IPS-18c (cell line): ENCODE data around the gene CAND2.
"Not testable (repeated sequence)": the region's sequence is repeated elsewhere in the genome, so short reads cannot be mapped to it uniquely, and the experiment has no call there.

ENCODE experiments used
- H3K4me3 ChIP-seq: 2 replicates; pipeline ENCODE4 v1.7.0; 2013; ENCODE audit warnings: low read depth, mild to moderate bottlenecking, low read length, moderate library complexity; ENCODE audit not compliant: insufficient read depth
- H3K9me3 ChIP-seq: one replicate; pipeline ENCODE4 v1.6.1; 2013; ENCODE audit warnings: mild to moderate bottlenecking, low read length, moderate library complexity; ENCODE audit not compliant: control insufficient read depth, insufficient read depth

Gene CAND2

GRCh38 chr3:12766541-12766940, 29.9 kb upstream of the CAND2 start:
- no peaks in the 10 kb centered on the region for H3K9me3 ChIP-seq

GRCh38 chr3:12768579-12769527, 27.6 kb upstream of the CAND2 start:
- Histone ChIP-seq H3K4me3 (peak overlapping the region; percentile 3; the same call in 1 of the 2 replicates), H3K9me3 (no peaks in the 10 kb centered on the region)

More at GRCh38 chr3:12766541-12766940, 29.9 kb upstream of the CAND2 start:
- no peak overlapping the region for H3K4me3 ChIP-seq

GRCh38 chr3:12769761-12770160, 26.7 kb upstream of the CAND2 start:
- Histone ChIP-seq H3K4me3 (no peak overlapping the region), H3K9me3 (no peaks in the 10 kb centered on the region)

GRCh38 chr3:12771236-12771635, 25.2 kb upstream of the CAND2 start:
- Histone ChIP-seq H3K9me3 (no peaks in the 10 kb centered on the region), H3K4me3 (no peak overlapping the region)

GRCh38 chr3:12772462-12772861, 24.0 kb upstream of the CAND2 start:
- no peaks in the 10 kb centered on the region for H3K9me3 ChIP-seq
- H3K4me3 ChIP-seq, result no peak overlapping the region

GRCh38 chr3:12773030-12773709, 23.3 kb upstream of the CAND2 start:
- Histone ChIP-seq H3K9me3 (no peaks in the 10 kb centered on the region), H3K4me3 (no peak overlapping the region)

- H3K4me3 ChIP-seq, result no peak overlapping the region
These were observed 22.8 kb upstream of the CAND2 start for GRCh38 chr3:12773710-12774086.

GRCh38 chr3:12774619-12775018, 21.9 kb upstream of the CAND2 start:
- no peak overlapping the region for H3K4me3 ChIP-seq
- H3K9me3 ChIP-seq, result no peaks in the 10 kb centered on the region

More at GRCh38 chr3:12773710-12774086, 22.8 kb upstream of the CAND2 start:
- no peaks in the 10 kb centered on the region for H3K9me3 ChIP-seq

- H3K4me3 ChIP-seq, result no peak overlapping the region
These were observed 21.3 kb upstream of the CAND2 start for GRCh38 chr3:12775226-12775625.

GRCh38 chr3:12775970-12776369, 20.5 kb upstream of the CAND2 start:
- H3K4me3 ChIP-seq, H3K9me3 ChIP-seq: not testable (repeated sequence)

More at GRCh38 chr3:12775226-12775625, 21.3 kb upstream of the CAND2 start:
- H3K9me3 ChIP-seq, result no peaks in the 10 kb centered on the region

- Histone ChIP-seq H3K4me3 (no peak overlapping the region), H3K9me3 (no peaks in the 10 kb centered on the region)
These were observed 19.3 kb upstream of the CAND2 start for GRCh38 chr3:12777171-12777570.

- Histone ChIP-seq H3K4me3 (no peak overlapping the region), H3K9me3 (no peaks in the 10 kb centered on the region)
These were observed 15.7 kb upstream of the CAND2 start for GRCh38 chr3:12780751-12781150.

- no peak overlapping the region for H3K4me3 ChIP-seq
These were observed 14.2 kb upstream of the CAND2 start for GRCh38 chr3:12782172-12782815.

GRCh38 chr3:12785096-12785495, 11.4 kb upstream of the CAND2 start:
- Histone ChIP-seq H3K4me3 (no peak overlapping the region), H3K9me3 (no peaks in the 10 kb centered on the region)

More at GRCh38 chr3:12782172-12782815, 14.2 kb upstream of the CAND2 start:
- H3K9me3 ChIP-seq, result no peaks in the 10 kb centered on the region

- H3K4me3 ChIP-seq, H3K9me3 ChIP-seq: not testable (repeated sequence)
These were observed 9.1 kb upstream of the CAND2 start for GRCh38 chr3:12787346-12787745.

- not testable (repeated sequence) for H3K4me3 ChIP-seq, H3K9me3 ChIP-seq
These were observed 8.4 kb upstream of the CAND2 start for GRCh38 chr3:12787967-12788690.

GRCh38 chr3:12791430-12791829, 5.0 kb upstream of the CAND2 start:
- H3K4me3 ChIP-seq, result no peak overlapping the region
- no peaks in the 10 kb centered on the region for H3K9me3 ChIP-seq
